Sigmoid colon (tissue), 7 donors: ENCODE results near the gene FANCC. TPM values are rescaled to one million over a fixed set of nuclear protein-coding genes. Genes with fewer than 3 reads are reported as not detected.

Source experiments
- DNase-seq: peaks from one replicate; pipeline ENCODE4 v3.0.0-alpha.2; 2019
- H3K27ac ChIP-seq, 4 donors: fragments of 200-600 bp; sonication (generic); one replicate each; pipeline ENCODE4 v1.5.1; 2016 to 2019; ENCODE audit warnings: mild to moderate bottlenecking in 1 of 4
- H3K27me3 ChIP-seq, 3 donors: fragments of 200-600 bp; sonication (generic); one replicate each; pipeline ENCODE4 v1.5.1; 2019; ENCODE audit warnings: mild to moderate bottlenecking in 1 of 3
- H3K36me3 ChIP-seq, 4 donors: fragments of 200-600 bp; sonication (generic); one replicate each; pipeline ENCODE4 v1.5.1; 2016 to 2019
- H3K4me1 ChIP-seq, 4 donors: fragments of 200-600 bp; sonication (generic); one replicate each; pipeline ENCODE4 v1.5.1; 2017 to 2019
- H3K4me3 ChIP-seq, 4 donors: fragments of 200-600 bp; sonication (generic); one replicate each; pipeline ENCODE4 v1.5.1; 2017 to 2019; ENCODE audit warnings: mild to moderate bottlenecking in 2 of 4, moderate library complexity in 1 of 4
- H3K9me3 ChIP-seq, 4 donors: fragments of 200-600 bp in 3 of 4; sonication (generic) in 3 of 4; one replicate each; pipeline versions ENCODE4 v1.5.1 to v1.6.1; 2013 to 2019
- CTCF ChIP-seq, 4 experiments: fragments of 450-650 bp in 3 of 4; fragments of 200-600 bp in 1 of 4; IDR thresholded peaks; one replicate each; pipeline ENCODE4 v1.5.1; 2016 to 2019; ENCODE audit warnings: antibody characterized with exemption in 4 of 4, mild to moderate bottlenecking in 3 of 4, moderate library complexity in 2 of 4
- EP300 ChIP-seq, 4 donors: sonication (generic); formaldehyde crosslinking; IDR thresholded peaks; one replicate each; pipeline ENCODE4 v1.6.1; 2017; ENCODE audit warnings: antibody characterized with exemption in 4 of 4
- POLR2A ChIP-seq, 2 donors: fragments of 450-650 bp; IDR thresholded peaks; one replicate each; pipeline ENCODE4 v1.6.1; 2016; ENCODE audit warnings: antibody characterized with exemption in 2 of 2, mild to moderate bottlenecking in 2 of 2, moderate library complexity in 2 of 2
- POLR2AphosphoS5 ChIP-seq, 4 donors: sonication (generic); formaldehyde crosslinking; IDR thresholded peaks; one replicate each; pipeline ENCODE4 v1.6.1; 2017; ENCODE audit warnings: antibody characterized with exemption in 4 of 4
- WGBS, 2 donors: extraction: QIAGEN DNeasy Blood & Tissue Kit; methylation state at CpG; one replicate each; pipeline ENCODE4 v1.1.7; 2013; 5-methylcytosine and 5-hydroxymethylcytosine counted together
- intact Hi-C: fragments of 100-400 bp; cut with DNase I; formaldehyde crosslinking; loops from one replicate; pipeline ENCODE4 v1.15.1; 2023
- polyA plus RNA-seq, 3 donors: library from polyadenylated mRNA; stranded (reverse); fragments of 200-250 nt; gene quantifications; one replicate each; pipeline ENCODE4 v1.2.3, GENCODE V29; 2013
- small RNA-seq, 3 donors: library from RNA; depleted of rRNA; stranded (forward); fragments of <200 nt; gene quantifications; one replicate each; pipeline ENCODE3, GENCODE V24; 2016
- total RNA-seq, 4 donors: library from RNA; depleted of rRNA; stranded (reverse); fragments of >200 nt; gene quantifications; one replicate each; pipeline ENCODE4 v1.1.0, GENCODE V29; 2016
- donor health status: healthy with polysubstance abuse.
- donor health status: Bipolar disorder and iron deficiency.
- donor health status: healthy.

Gene FANCC
- total and polyA plus RNA-seq, 7 donors: 2.4 to 10.6 (median 5.3) TPM

- DNase-seq: no peak
- peaks cover 0 to 98% (median 86%) of the 10 kb centered on the region in 4 donors for H3K4me1 ChIP-seq
- TF ChIP-seq CTCF (IDR thresholded peaks at IDR 0.05) (no peak), POLR2AphosphoS5 (IDR thresholded peaks at IDR 0.05) (no peak), POLR2A (IDR thresholded peaks at IDR 0.05) (no peak), EP300 (IDR thresholded peaks at IDR 0.05) (no peak)
- no peaks in the 10 kb centered on the region for H3K36me3 ChIP-seq
- intact Hi-C loops: no loop called here
- peak overlapping the region; percentile 77 to 99 (median 88) for H3K27ac ChIP-seq
- no peaks in the 10 kb centered on the region for H3K27me3 ChIP-seq
- H3K4me3 ChIP-seq: no peak overlapping the region
- WGBS, 2 donors: 80 to 82% methylated on average over 5 of the region's 5 CpGs
- no peaks in the 10 kb centered on the region for H3K9me3 ChIP-seq
Observed at GRCh38 chr9:95053611-95054570, 263.6 kb downstream of the FANCC start.

GRCh38 chr9:95049761-95050160 lies 267.7 kb downstream of the FANCC start:
- peaks cover 0 to 91% (median 72%) of the 10 kb centered on the region in 4 donors for H3K4me1 ChIP-seq
- no peaks in the 10 kb centered on the region for H3K27me3 ChIP-seq
- whole genome bisulfite sequencing, 2 donors: 27 to 63% methylated on average over 6 of the region's 6 CpGs
- no peak for DNase-seq
- H3K9me3 ChIP-seq: no peaks in the 10 kb centered on the region
- H3K27ac ChIP-seq: peak overlapping the region; percentile 86 to 99 (median 88)
- H3K36me3 ChIP-seq: no peaks in the 10 kb centered on the region
- intact Hi-C loops: loop anchor here (5.0 kb wide), 2 partner anchors 33 to 42 kb away; no protein-coding TSS in a partner anchor
- no peak for TF ChIP-seq POLR2A (IDR thresholded peaks at IDR 0.05)
- peak in 1 of 4 donors; percentile 9 for TF ChIP-seq POLR2AphosphoS5 (IDR thresholded peaks at IDR 0.05)
- no peak for TF ChIP-seq CTCF (IDR thresholded peaks at IDR 0.05)
- TF ChIP-seq EP300 (IDR thresholded peaks at IDR 0.05): no peak
- peak overlapping the region; percentile 6 to 60 (median 59) for H3K4me3 ChIP-seq

Small RNA genes within 50 kb of the gene (small RNA-seq; reads per million reads assigned to genes)
- gene MIR23B (1,150 to 4,259 (median 1,541) reads per million in 3 donors), gene MIR27B (9,055 to 24,628 (median 14,074) reads per million in 3 donors), gene MIR3074 (0 reads per million in 3 donors), gene MIR6081 (0 reads per million in 3 donors), gene RNA5SP288 (61.1 to 98.7 (median 92.7) reads per million in 3 donors)

Other genes with a start within 250 kb of the FANCC start
- 10 to 100 TPM in 1 of 4 donors, 1 to 10 TPM in 3; 7.1 to 10.7 (median 8.7) TPM for gene PTCH1, start 199.3 kb upstream of the FANCC start, total RNA-seq
- 1 to 10 TPM; 2.3 to 7.2 (median 7.0) TPM for gene PTCH1, start 199.3 kb upstream of the FANCC start, polyA plus RNA-seq